NCI-H524 treated with DMSO at 0.1 percent for 48 hours (cell line): ENCODE data around the gene CACUL1.
"Not testable (repeated sequence)": the region's sequence is repeated elsewhere in the genome, so short reads cannot be mapped to it uniquely, and the experiment has no call there.

Experiments used
- DNase-seq: peaks from one replicate; lab custom pipeline; 2025; lab: John Stamatoyannopoulos, UW

The CACUL1 gene

GRCh38 chr10:118768041-118768919 is 13.5 kb upstream of the CACUL1 start:
- no peak for DNase-seq

- DNase-seq: no peak
Observed at GRCh38 chr10:118767297-118768040, 12.7 kb upstream of the CACUL1 start.

- DNase-seq: no peak
Observed at GRCh38 chr10:118764195-118764594, 9.4 kb upstream of the CACUL1 start.

GRCh38 chr10:118763202-118763988 is 8.6 kb upstream of the CACUL1 start:
- peak; percentile 51 for DNase-seq

- DNase-seq: no peak
Observed at GRCh38 chr10:118760265-118760664, 5.5 kb upstream of the CACUL1 start.

- no peak for DNase-seq
Observed at GRCh38 chr10:118758449-118758848, 3.7 kb upstream of the CACUL1 start.

GRCh38 chr10:118754229-118754555 is 578 bp downstream of the CACUL1 start:
- DNase-seq: no peak

GRCh38 chr10:118753331-118754228 is 1.2 kb downstream of the CACUL1 start:
- DNase-seq: no peak

- DNase-seq: no peak
Observed at GRCh38 chr10:118752409-118752808, 2.4 kb downstream of the CACUL1 start.

GRCh38 chr10:118751265-118751664 is 3.5 kb downstream of the CACUL1 start:
- no peak for DNase-seq

- no peak for DNase-seq
Observed at GRCh38 chr10:118748041-118748440, 6.7 kb downstream of the CACUL1 start.

GRCh38 chr10:118746246-118746645 is 8.5 kb downstream of the CACUL1 start:
- no peak for DNase-seq

GRCh38 chr10:118745056-118745455 is 9.7 kb downstream of the CACUL1 start:
- DNase-seq: no peak

GRCh38 chr10:118744346-118744918 is 10.3 kb downstream of the CACUL1 start:
- not testable (repeated sequence) for DNase-seq

- no peak for DNase-seq
Observed at GRCh38 chr10:118742782-118743181, 12.0 kb downstream of the CACUL1 start.

GRCh38 chr10:118742032-118742431 is 12.7 kb downstream of the CACUL1 start:
- no peak for DNase-seq

- no peak for DNase-seq
Observed at GRCh38 chr10:118738406-118738805, 16.4 kb downstream of the CACUL1 start.

GRCh38 chr10:118737603-118738302 is 17.0 kb downstream of the CACUL1 start:
- DNase-seq: no peak

GRCh38 chr10:118735294-118735693 is 19.5 kb downstream of the CACUL1 start:
- no peak for DNase-seq

- DNase-seq: no peak
Observed at GRCh38 chr10:118734475-118734874, 20.3 kb downstream of the CACUL1 start.
